ENCODE results near the gene ANXA1. TPM values are rescaled to one million over a fixed set of nuclear protein-coding genes. Genes with fewer than 3 reads are reported as not detected.
"Not testable (repeated sequence)": the region's sequence is repeated elsewhere in the genome, so short reads cannot be mapped to it uniquely, and the experiment has no call there.

Gene ANXA1
- total RNA-seq, 1 experiment from 2014 or later, result 826 TPM

DNA sequence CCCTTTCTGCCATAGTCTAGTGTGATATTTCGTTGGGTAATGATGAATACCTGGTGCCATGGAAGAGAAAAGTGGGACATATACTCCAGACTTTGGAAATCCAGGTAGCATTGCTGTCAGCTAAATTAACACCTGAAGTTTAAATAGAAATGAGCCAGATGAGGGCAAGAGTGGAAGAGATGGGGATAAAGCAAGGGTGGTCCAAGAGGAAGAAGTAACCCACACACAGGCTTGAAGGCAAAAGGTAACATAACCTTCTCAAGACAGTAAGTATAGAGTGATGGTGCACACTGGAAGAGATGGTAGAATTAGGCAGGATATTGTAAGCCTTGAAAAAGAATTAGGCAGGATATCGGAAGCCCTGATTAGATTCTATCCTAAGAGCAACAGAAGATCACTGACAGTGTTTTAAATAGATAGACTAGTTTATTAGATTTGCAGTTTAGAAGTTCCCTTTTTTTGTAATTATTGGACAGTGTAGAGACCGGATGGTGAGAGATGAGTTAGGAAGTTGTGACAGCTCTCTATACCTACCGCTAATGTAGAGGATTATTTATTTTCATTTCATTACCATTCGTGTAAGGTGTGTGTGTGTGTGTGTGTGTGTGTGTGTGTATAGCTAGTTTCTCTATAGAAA, 16.8 kb downstream of the ANXA1 start:
- DNase-seq (ENCODE audit: low read depth), result no peak

DNA sequence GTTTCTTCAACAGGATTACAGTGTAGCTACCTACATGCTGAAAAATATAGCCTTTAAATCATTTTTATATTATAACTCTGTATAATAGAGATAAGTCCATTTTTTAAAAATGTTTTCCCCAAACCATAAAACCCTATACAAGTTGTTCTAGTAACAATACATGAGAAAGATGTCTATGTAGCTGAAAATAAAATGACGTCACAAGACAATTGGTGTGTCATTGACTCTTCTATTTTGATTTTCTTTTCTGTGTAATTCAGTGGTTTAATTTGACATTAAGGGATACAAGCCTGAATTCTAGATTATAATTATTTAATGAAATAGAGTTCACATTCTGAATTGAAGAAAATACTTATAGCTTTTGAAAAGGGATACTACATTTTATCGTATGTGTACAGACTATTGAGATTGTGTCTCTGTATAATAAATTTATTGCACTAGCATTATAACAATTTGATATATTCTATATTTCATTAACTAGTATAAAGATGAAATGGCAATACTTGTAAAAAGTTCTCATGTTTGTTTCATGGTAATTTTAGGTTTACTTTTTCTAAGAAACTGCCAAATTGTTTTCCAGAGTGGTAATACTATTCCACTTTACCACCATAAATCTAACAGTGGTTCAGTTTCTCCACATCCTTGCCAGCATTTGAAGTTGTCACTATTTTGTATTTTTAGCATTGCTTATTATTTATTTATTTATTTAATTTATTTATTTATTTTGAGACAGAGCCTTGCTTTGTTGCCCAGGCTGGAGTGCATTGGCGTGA, 18.7 kb downstream of the ANXA1 start:
- no peak for DNase-seq (ENCODE audit: low read depth)

DNA sequence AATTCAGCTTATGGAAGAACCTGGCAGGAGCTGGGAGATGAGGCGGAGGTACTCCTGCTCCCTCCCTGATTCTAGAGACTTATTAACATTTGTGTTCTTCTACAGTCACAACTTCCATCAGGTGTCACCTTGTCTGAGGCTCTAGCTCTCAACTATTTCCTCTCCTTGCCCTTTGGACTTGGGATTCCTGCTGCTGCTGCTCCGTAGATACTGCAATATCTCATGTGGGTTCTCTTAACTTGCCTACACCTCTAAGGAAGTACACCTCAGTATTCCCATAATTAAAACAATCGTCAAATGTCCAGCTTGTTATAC, 21.2 kb downstream of the ANXA1 start:
- DNase-seq (ENCODE audit: low read depth), result no peak

DNA sequence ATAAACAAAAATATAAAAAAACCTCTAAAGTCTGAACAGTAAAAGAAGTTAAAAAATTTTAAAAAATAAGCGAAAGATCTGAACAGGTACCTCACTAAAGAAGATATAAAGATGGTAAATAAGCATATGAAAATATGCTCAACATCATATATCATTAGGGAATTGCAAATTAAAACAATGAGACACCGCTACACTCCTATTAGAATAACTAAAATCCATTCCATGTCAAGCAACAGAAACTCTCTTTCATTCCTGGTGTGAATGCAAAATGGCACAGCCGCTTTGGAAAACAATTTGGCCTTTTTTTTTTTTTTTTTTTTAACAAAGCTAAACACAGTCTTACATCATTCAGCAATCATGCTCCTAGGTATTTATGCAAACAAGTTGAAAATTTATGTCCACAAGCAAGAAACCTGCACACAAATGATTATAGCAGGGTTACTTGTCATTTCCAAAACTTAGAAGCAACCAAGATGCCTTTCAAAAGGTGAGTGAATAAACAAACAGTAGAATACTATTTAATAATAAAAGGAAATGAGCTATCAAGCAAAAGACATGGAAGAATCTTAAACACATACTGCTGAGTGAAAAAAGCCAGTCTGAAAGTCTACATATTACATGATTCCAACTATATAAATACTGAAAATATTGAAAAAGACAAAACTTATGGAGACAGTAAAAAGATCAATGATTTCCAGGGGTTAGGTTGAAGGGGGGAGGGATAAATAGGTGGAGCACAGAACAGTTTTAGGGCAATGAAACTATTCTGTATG, 22.1 kb downstream of the ANXA1 start:
- DNase-seq (ENCODE audit: low read depth), result no peak

DNA sequence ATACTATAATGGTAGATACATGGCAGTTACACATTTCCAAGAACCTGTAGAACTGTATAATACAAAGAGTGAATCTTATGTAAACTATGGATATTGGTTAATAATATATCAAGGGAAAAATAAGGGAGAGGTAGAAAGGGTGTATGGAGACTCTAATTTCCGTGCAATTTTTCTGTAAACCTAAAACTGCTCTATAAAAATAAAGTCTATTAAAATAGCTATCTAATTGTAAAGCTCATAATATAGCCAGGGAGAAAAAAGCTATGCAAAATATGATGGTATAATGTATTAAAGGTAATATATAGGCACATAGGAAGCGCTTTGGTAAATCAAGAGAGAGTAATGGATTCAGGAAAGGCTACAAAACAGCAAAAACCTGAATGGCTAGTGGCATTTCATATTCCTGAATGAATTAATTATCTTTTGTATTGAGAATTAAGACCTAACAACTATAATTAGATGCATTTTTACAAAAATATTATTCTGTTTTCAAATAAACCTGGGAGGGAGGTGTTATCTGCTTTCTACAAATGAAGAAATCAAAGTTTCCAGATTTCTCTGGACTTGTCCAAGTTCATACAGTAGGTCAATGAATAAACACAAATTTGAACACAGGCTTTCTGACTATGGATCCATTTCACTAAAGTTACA, 22.8 kb downstream of the ANXA1 start:
- no peak for DNase-seq (ENCODE audit: low read depth)

DNA sequence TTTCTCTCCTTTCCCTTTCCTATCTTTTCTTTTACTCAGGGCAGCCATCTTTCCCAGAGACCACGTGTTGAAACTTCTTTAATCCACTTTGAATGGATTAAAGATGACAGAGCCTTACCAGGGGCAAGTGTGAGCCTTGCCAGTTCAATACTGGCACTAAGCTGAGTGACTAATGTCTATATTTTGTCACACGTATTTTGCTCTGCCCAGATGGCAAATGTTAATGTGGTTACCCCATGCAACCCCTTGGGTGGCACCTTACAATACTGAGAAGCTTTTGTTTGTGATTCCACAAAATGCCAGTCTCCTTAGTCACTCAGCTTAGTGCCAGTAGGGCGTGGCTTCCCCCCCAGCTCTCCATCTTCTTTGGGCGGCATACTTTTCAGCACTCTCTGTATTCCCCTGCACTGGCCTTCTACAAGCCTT, 24.8 kb downstream of the ANXA1 start:
- DNase-seq (ENCODE audit: low read depth), result peak; percentile 91

DNA sequence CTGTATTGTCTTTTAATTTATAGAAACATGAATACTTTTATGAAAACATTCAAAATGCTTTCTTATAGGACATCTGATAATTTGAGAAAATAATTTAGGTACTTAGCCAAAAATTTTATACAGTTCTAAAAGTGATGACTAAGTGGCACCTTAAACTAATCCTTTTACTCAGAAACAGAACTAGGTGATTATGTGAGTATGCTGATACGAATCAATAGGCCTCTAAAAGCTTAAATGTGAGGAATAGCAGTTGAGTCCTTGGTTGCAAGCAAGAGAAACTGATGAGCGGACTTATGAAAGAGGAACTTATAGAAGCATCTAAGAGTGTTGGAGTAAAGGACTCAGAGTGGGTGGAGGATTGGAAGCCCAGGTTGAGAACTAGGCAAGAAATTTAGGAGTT, 26.4 kb downstream of the ANXA1 start:
- no peak for DNase-seq (ENCODE audit: low read depth)

DNA sequence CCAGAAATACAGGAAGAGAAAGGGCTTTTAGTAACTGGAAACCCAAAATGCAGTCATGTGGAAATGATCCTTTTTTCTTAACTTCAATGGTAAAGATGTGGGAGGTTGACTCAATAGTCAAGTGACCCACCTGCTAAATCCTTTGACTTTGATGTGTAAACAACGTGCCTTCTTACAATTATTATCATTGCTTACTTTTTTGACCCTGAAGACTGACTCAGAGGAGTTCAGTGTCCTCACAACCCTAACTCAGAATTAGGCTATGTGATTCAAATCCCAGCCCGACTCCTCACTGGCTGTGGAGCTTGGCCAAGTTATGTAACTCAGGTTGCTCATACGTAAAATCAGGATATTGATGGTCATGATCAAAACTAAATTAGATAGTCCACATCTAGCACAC, 27.9 kb downstream of the ANXA1 start:
- DNase-seq (ENCODE audit: low read depth), result peak; percentile 65

DNA sequence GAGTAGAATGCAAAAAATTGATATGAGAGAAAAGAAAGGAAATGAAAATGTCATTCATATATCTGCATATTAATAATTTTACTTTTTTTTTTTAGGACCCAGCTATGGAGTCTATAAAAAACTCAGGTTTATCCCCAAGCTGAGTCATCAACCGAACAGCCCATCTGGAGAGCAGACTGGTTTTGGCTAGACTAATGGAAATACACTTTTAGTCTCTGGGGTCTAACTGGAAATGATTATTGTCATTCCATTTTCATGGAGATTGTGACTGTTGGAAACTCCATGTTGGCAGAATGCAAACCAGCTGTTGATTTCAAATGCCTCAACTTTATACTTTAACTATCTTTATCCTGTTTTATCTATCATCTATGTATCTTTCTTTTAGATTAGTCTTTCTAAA, 28.7 kb downstream of the ANXA1 start:
- DNase-seq (ENCODE audit: low read depth), result peak; percentile 75

DNA sequence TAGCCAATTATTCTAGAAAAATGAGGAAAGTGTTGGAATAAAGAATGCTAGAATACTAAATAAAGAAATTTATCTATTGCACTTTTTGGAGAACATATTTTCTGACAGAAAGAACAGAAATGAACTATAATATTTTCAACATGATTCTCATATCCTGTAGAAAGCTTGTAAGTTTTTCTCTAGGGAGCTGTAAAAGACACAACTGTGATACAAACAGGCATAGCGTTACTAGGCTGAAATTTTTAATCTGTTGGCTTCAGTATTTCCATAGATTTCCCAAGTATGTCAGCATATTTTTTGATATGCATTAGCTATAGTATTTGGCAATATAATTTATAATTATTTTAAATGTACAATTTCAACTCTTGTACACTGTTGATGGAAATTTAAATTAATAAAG, 31.3 kb downstream of the ANXA1 start:
- no peak for DNase-seq (ENCODE audit: low read depth)

DNA sequence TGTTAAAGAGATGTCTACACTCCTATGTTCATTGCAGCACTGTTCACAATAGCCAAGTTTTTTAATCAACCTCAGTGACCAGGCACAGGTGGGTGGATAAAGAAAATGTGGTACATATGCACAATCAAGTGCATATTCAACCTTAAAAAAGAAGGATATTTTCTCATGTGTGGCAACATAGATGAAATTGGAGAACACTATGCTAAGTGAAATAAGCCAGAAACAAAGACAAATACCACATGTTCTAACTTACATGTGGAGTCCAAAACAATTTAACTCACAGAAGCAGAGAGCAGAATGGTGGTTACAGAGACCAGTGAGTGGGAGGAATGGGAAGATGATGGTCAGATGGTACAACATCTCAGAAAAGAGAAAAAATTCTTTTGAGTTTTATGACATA, 31.8 kb downstream of the ANXA1 start:
- DNase-seq (ENCODE audit: low read depth), result no peak

DNA sequence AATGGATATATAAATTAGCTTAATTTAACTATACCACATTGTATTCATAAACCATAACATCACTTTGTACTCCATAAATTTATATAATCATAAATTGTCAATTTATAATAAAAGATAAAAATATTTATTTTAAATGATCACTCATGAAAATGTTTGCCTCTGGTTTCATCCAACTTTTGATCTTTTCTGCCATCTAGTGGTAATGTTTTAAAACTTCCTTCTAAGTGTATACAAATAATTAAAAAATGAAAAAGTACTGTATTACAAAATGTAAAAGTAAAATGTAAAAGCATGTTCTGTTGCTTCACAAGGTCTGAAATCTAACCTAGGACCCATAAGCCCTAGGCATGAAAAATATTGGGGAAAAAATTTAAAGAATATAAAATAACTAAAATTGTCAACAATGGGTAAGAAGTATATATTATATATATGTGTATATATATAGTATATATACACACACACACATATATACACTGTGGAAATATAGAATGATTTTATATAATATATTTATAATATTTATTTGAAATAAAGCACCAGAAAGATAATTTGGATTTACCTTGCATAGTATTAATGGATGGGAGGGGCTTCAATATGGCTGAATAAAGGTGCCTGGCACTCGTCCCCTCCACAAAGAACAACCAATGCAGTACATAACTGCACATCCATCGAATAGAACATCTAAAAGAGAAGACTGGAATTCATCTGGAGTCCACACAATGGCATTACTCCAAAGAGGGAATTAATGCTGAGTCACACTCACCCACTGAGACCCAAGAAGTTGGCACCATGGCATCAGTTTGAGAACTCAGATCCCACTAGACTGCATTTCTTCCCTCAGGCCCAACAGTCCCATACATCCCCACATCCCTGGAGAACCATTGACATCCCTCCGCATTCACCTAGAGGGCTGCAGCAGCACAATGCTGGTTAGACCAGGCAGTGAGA, 32.5 kb downstream of the ANXA1 start:
- peak; percentile 13 for DNase-seq (ENCODE audit: low read depth)

DNA sequence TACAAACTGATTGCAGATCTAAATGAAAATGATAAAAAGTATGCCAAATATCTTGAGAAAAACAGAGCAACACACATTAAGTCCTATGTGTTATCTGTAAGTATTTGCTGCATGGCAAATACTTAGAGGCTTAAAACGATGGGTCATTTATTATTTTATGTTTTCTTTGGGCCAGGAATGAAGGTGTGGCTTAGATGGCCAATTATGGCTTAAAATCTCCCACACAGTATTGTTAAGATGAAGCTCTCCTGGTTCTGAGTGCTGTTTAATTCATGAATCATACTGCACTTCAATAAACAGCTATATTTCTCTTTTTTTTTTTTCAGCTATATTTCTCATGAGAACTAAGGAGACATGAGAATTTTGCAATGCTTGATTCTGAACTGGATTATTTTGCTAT, 39.4 kb downstream of the ANXA1 start:
- not testable (repeated sequence) for DNase-seq (ENCODE audit: low read depth)

DNA sequence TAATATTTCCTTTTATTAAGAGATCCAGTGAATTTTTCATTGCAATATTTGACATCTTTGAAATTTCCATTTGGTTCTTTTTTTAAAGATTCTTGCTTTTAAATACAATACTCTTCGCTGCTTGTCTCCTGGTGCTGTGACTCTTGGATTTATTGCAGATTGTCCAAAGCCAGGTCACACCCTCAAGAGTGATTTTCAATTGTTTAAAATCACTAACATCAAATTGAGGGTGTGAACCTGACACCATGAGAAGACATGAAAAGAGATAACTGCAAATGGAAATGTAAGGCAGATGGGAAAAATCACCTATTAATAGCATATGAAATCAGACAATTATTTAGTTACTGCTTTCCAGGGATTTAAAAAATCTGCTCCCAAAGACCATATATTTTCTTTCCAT, 42.6 kb downstream of the ANXA1 start:
- no peak for DNase-seq (ENCODE audit: low read depth)

DNA sequence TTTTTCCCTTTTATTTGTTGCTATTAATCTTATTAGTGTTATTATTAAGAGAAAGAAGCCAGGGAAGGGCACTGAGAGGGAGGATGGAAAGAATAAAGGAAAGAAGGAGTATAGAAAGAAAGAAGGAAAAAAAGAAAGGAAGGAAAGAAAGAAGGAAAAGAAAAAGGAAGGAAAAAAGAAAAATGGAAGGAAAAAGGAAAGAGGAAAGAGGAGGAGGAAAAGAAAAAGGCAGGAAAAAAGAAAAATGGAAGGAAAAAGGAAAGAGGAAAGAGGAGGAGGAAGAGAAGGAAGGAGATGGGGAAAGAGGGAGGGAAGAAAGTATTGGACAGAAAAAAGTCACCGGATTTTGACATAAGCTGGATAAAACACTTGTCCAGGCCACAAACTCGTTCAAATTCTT, 47.8 kb downstream of the ANXA1 start:
- no peak for DNase-seq (ENCODE audit: low read depth)

DNA sequence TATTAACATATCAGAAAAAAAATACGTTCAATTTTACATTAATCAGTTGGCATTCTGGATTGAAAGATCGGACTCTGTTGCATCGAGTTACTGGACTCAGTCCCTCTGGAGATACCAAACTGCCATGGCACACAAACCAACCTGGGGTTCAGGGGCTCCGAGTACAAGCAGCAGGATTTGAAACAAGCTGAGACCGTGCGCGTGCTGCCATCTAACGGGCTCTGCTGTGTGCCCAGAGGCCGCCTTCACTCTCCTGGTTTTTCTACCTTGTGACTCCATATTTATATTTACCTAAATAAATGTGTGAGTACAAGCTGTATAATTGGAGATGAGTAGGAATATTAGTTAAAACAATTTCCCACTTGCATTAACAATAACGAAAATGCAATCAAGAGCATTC, 48.2 kb downstream of the ANXA1 start:
- DNase-seq (ENCODE audit: low read depth), result peak; percentile 73

DNA sequence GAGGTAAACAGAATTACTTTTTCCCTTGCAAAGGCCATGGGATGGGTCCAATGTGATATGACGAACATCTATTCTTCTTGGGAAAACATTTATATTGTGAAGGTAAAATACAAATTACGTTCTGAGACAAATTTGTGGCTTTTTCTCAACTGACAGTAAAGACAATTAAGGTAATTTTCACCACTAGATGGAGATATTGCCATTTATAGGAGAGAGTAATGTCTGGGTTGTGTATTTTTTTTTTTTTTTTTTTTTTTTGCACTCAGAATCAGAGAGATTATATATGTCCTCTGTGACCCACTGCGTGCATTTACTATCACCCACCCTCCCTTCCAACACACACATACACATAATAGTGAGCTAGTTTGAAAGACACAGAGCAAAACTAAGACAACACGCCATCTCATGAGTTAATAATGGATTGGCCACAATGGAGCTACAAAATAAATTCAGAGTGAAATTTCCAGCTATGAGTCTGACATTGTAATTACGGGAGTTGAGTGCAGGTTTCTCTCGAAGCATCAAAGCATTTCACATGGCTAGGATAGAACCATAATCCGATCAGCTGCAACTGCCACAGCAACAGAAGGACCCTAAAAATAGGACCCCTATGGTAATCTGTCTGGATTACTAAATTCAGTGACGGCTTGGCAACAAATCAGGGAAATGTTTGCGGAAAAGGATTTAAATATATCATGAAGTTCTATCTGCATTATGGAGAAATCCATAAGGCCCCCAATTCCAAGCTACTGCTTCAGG, 49.2 kb downstream of the ANXA1 start:
- no peak for DNase-seq (ENCODE audit: low read depth)

DNA sequence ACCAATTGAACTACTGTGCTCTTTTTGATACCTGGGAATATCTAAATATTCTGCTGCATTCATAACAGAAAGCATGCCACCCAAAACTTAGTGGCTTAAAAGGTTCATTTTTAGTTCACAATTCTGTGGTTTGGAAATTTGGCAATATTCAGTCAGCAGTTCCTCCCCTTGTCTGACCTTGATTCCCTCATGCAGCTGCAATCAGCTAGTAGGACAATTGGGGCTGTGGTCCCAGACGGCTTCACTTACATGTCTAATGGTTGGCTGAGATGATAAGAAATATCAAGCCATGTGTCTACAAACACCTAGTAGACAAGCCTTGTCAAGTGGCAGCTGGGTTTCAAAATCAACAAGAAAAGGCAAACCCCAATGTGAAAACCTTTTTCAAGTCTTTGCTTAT, 51.3 kb downstream of the ANXA1 start:
- DNase-seq (ENCODE audit: low read depth), result no peak

DNA sequence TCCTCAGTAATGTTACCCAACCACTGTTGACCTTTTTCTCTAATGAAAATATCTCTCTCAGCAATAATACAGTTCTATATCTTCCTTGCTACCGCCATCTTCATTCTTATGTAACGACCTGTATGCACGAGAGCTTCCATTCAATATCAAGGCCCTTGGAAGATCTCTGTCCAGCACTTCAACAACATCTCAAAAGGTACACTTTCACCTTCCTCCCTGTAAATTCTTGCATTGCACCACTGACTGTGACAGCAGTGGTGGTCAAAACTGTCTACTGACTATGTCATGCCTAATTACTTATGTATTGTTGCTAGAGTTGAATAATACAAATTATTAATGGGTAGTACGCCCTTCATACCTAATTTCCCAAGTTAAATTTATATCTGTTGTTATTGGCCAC, 53.3 kb downstream of the ANXA1 start:
- DNase-seq (ENCODE audit: low read depth), result no peak

DNA sequence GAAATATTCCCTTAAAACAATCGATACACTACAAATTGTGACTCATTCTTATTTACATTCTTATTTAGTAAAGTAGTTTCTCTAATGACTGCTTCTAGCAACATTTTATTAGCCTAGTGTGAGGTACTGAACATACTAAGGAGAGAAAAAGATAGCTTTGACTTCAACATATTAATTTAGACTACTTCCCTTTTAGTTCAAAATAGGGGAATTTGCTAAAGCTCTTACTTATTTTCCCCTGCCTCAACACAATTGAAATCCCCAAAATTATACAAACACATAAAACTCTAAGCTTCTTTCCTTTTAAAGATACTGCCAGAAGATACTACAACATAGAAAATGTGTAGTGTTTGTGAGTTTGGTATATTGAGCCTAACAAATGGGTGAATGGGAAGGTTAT, 55.2 kb downstream of the ANXA1 start:
- no peak for DNase-seq (ENCODE audit: low read depth)
